MM.1S (cell line): ENCODE data around the gene ANKRD13B.

Experiments used
- EZH2 ChIP-seq: fragments of 300-600 bp; sonication (generic); optimal IDR thresholded peaks from 2 replicates; pipeline ENCODE3; 2017; ENCODE audit warnings: low read depth, mild to moderate bottlenecking, antibody characterized with exemption, low read length, mixed read lengths
- EZH2phosphoT487 ChIP-seq: fragments of 300-600 bp; sonication (generic); IDR thresholded peaks from 2 replicates; pipeline ENCODE4 v1.6.1; 2018; ENCODE audit warnings: antibody characterized with exemption, low read length
- TF ChIP-seq, protein P1 (sequence below): fragments of 300-600 bp; sonication (generic); IDR thresholded peaks from 2 replicates; pipeline ENCODE4 v1.5.1; 2016; ENCODE audit warnings: antibody characterized with exemption, low read length, mixed read lengths

DNA sequence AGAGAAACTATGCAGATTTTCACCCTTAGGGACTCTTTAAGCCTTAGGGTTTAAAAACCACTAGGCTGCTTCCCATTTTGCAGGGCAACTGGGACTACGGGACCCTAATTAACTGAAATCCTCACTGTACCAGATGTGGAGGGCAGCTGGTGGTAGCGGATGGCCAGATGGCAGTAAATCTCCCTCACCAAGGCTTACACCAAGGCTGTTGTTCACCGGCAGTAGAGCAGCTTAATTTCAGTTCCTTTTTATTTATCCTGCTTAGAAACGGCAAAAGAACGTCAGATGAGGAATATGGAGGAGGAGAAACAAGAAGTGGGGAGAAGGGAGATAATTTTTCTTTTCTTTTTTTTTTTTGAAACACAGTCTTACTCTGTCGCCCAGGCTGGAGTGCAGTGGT lies 32.6 kb upstream of the ANKRD13B start:
- TF ChIP-seq, protein P1, sequence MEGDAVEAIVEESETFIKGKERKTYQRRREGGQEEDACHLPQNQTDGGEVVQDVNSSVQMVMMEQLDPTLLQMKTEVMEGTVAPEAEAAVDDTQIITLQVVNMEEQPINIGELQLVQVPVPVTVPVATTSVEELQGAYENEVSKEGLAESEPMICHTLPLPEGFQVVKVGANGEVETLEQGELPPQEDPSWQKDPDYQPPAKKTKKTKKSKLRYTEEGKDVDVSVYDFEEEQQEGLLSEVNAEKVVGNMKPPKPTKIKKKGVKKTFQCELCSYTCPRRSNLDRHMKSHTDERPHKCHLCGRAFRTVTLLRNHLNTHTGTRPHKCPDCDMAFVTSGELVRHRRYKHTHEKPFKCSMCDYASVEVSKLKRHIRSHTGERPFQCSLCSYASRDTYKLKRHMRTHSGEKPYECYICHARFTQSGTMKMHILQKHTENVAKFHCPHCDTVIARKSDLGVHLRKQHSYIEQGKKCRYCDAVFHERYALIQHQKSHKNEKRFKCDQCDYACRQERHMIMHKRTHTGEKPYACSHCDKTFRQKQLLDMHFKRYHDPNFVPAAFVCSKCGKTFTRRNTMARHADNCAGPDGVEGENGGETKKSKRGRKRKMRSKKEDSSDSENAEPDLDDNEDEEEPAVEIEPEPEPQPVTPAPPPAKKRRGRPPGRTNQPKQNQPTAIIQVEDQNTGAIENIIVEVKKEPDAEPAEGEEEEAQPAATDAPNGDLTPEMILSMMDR, result no peak
- TF ChIP-seq EZH2, result no peak
- no peak for TF ChIP-seq EZH2phosphoT487
